ENCODE data around the gene RHBDD3. TPM values are rescaled to one million over a fixed set of nuclear protein-coding genes. Genes with fewer than 3 reads are reported as not detected.

Gene RHBDD3
- total and polyA plus RNA-seq, 9 of the 15 experiments (the other 6 are each of a cell fraction or from before 2014, with no cell fraction given) = 0.32 to 35.6 (median 14.0) TPM

- 94% methylated on average over 3 of the region's 13 CpGs for WGBS (ENCODE audit: insufficient coverage, low coverage, missing lambda C conversion rate)
- Histone ChIP-seq H3K27me3 (ENCODE audit: control insufficient read depth in 2 of 2, insufficient read depth in 2 of 2, low read length in 2 of 2) (no peaks in the 10 kb centered on the region), H3K9me1 (ENCODE audit: control insufficient read depth, insufficient read depth, low read length) (no peaks in the 10 kb centered on the region), H3K9ac (ENCODE audit: insufficient read depth in 1 of 2, low read depth in 2 of 2, low read length in 2 of 2) (no peak overlapping the region; a peak in 1 of 4 replicates), H4K20me1 (replicated peaks; ENCODE audit: control insufficient read depth, insufficient read depth, low read length) (no peaks in the 10 kb centered on the region), H3K79me2 (ENCODE audit: control insufficient read depth, insufficient read depth, low read length) (no peaks in the 10 kb centered on the region; the same call in 2 of the 3 replicates), H3K27ac (ENCODE audit: extremely low read depth, low read depth, low read length) (no peak overlapping the region), H3K9me3 (replicated peaks; ENCODE audit: control insufficient read depth, insufficient read depth, low read depth, low read length) (no peaks in the 10 kb centered on the region), H3K4me2 (ENCODE audit: insufficient read depth, low read length) (no peak overlapping the region), H3K4me3 (no peak overlapping the region), H2AFZ (ENCODE audit: low read depth, low read length) (no peak overlapping the region), H3K36me3 (ENCODE audit: control insufficient read depth, insufficient read depth, low read length) (peaks cover 21% of the 10 kb centered on the region), H3K4me1 (replicated peaks in 1 of 2; ENCODE audit: control insufficient read depth in 2 of 2, insufficient read depth in 2 of 2, low read length in 2 of 2) (peaks cover 0 to 30% of the 10 kb centered on the region in 2 experiments; a peak in 2 of 5 replicates)
- DNase-seq (ENCODE audit: extremely low read depth in 1 of 4, low spot score in 3 of 4) (no peak), ATAC-seq (no peak), FAIRE-seq (no peak)
- no TSS peak for BruUV-seq (replicated peaks)
- intact Hi-C loops (cut with micrococcal nuclease) (loop anchor here (10.0 kb wide), 1 partner anchor 375 kb away; the partner anchor contains the start of gene ZNRF3), in situ Hi-C loops (cut with MboI) (no loop called here)
- TF ChIP-seq RBM22 (IDR thresholded peaks at IDR 0.05; ENCODE audit: low read depth, low read length, poor library complexity, severe bottlenecking) (peak; percentile 20), POLR2G (IDR thresholded peaks at IDR 0.05; ENCODE audit: low read depth, low read length) (peak; percentile 73), PATZ1 (CRISPR knock-in tag; IDR thresholded peaks at IDR 0.05; ENCODE audit: borderline replicate concordance) (no peak)
- ChIA-PET CTCF (ENCODE audit: low intra/inter-chr PET ratio) (no interaction called here), POLR2A (interaction anchor here (0.6 to 1.0 kb wide), 3 partner anchors 14 to 131 kb away, joined by 3 to 5 read pairs (median 4); no protein-coding TSS in a partner anchor)
Observed at GRCh38 chr22:29260031-29260560, 7.7 kb downstream of the RHBDD3 start.

Data from K562 (cell line).